WTC11 (cell line): ENCODE measurements around the gene PDIA6. TPM values are rescaled to one million over a fixed set of nuclear protein-coding genes. Genes with fewer than 3 reads are reported as not detected.
A peak's percentile ranks its signal among the peaks of the same experiment; 100 is the strongest.

Source experiments
- ARID4B ChIP-seq: sonication (generic); formaldehyde crosslinking; IDR thresholded peaks from 2 replicates; pipeline ENCODE4 v1.8.0; 2023; ENCODE audit warnings: missing genetic modification reagents, mild to moderate bottlenecking, borderline replicate concordance
- ATF1 ChIP-seq: sonication (generic); formaldehyde crosslinking; IDR thresholded peaks from 2 replicates; pipeline ENCODE4 v1.8.1; 2023; ENCODE audit warnings: mild to moderate bottlenecking, moderate library complexity, missing genetic modification reagents
- CREM ChIP-seq: sonication (generic); formaldehyde crosslinking; IDR thresholded peaks from 2 replicates; pipeline ENCODE4 v1.8.1; 2022; ENCODE audit warnings: mild to moderate bottlenecking, missing genetic modification reagents, moderate library complexity
- ELF4 ChIP-seq: sonication (generic); formaldehyde crosslinking; IDR thresholded peaks from 2 replicates; pipeline ENCODE4 v1.8.1; 2022; ENCODE audit warnings: low read depth, mild to moderate bottlenecking, moderate library complexity, missing genetic modification reagents
- FOXK1 ChIP-seq: sonication (generic); formaldehyde crosslinking; IDR thresholded peaks from 2 replicates; pipeline ENCODE4 v1.8.0; 2022; ENCODE audit warnings: mild to moderate bottlenecking, moderate library complexity, missing genetic modification reagents
- HMGXB4 ChIP-seq: sonication (generic); formaldehyde crosslinking; IDR thresholded peaks from 2 replicates; pipeline ENCODE4 v1.8.1; 2023; ENCODE audit warnings: mild to moderate bottlenecking, moderate library complexity, missing genetic modification reagents
- MAX ChIP-seq: sonication (generic); formaldehyde crosslinking; IDR thresholded peaks from 2 replicates; pipeline ENCODE4 v1.8.0; 2022; ENCODE audit warnings: mild to moderate bottlenecking, missing genetic modification reagents
- NFE2L1 ChIP-seq: sonication (generic); formaldehyde crosslinking; IDR thresholded peaks from 2 replicates; pipeline ENCODE4 v1.8.1; 2023; ENCODE audit warnings: missing genetic modification reagents
- NFYB ChIP-seq: sonication (generic); formaldehyde crosslinking; conservative IDR thresholded peaks from 2 replicates; pipeline ENCODE4 v1.8.0; 2022; ENCODE audit warnings: low read depth, missing genetic modification reagents
- OVOL2 ChIP-seq: fragments of 250-450 bp; sonication (Bioruptor Pico); IDR thresholded peaks from 2 replicates; pipeline ENCODE4 v1.9.0; 2021; ENCODE audit warnings: mild to moderate bottlenecking, borderline replicate concordance
- RORB ChIP-seq: fragments of 250-450 bp; sonication (Bioruptor Pico); IDR thresholded peaks from 2 replicates; pipeline ENCODE4 v1.9.0; 2021; ENCODE audit warnings: mild to moderate bottlenecking
- SMAD3 ChIP-seq: sonication (generic); formaldehyde crosslinking; IDR thresholded peaks from 2 replicates; pipeline ENCODE4 v1.8.0; 2022; ENCODE audit warnings: missing genetic modification reagents, mild to moderate bottlenecking, borderline replicate concordance
- SP1 ChIP-seq: sonication (generic); formaldehyde crosslinking; conservative IDR thresholded peaks from 2 replicates; pipeline ENCODE4 v1.8.1; 2022; ENCODE audit warnings: missing genetic modification reagents
- TEAD4 ChIP-seq: sonication (generic); formaldehyde crosslinking; IDR thresholded peaks from 2 replicates; pipeline ENCODE4 v1.8.0; 2022; ENCODE audit warnings: mild to moderate bottlenecking, missing genetic modification reagents
- TP53 ChIP-seq: sonication (generic); formaldehyde crosslinking; IDR thresholded peaks from 2 replicates; pipeline ENCODE4 v1.8.1; 2023; ENCODE audit warnings: mild to moderate bottlenecking, missing genetic modification reagents
- ZNF121 ChIP-seq: sonication (generic); formaldehyde crosslinking; IDR thresholded peaks from 2 replicates; pipeline ENCODE4 v1.8.0; 2023; ENCODE audit warnings: missing genetic modification reagents
- ZNF138 ChIP-seq: sonication (generic); formaldehyde crosslinking; conservative IDR thresholded peaks from 2 replicates; pipeline ENCODE4 v1.8.1; 2022; ENCODE audit warnings: mild to moderate bottlenecking, moderate library complexity, missing genetic modification reagents
- ZNF232 ChIP-seq: sonication (generic); formaldehyde crosslinking; IDR thresholded peaks from 2 replicates; pipeline ENCODE4 v1.8.0; 2022; ENCODE audit warnings: mild to moderate bottlenecking, missing genetic modification reagents
- ZNF281 ChIP-seq: sonication (generic); formaldehyde crosslinking; IDR thresholded peaks from 2 replicates; pipeline ENCODE4 v1.8.0; 2023; ENCODE audit warnings: mild to moderate bottlenecking, missing genetic modification reagents
- ZNF423 ChIP-seq: fragments of 250-450 bp; sonication (Bioruptor Pico); IDR thresholded peaks from 2 replicates; pipeline ENCODE4 v2.1.2; 2022; ENCODE audit warnings: mild to moderate bottlenecking, moderate library complexity
- ZNF425 ChIP-seq: fragments of 250-450 bp; sonication (Bioruptor Pico); conservative IDR thresholded peaks from 2 replicates; pipeline ENCODE4 v1.9.0; 2021; ENCODE audit warnings: mild to moderate bottlenecking
- ZNF532 ChIP-seq: fragments of 250-450 bp; sonication (Bioruptor Pico); IDR thresholded peaks from 2 replicates; pipeline ENCODE4 v1.9.0; 2021; ENCODE audit warnings: mild to moderate bottlenecking, borderline replicate concordance
- total RNA-seq: library from RNA; stranded (reverse); gene quantifications from 3 replicates; pipeline ENCODE4 v1.2.3, GENCODE V29; 2021

Gene PDIA6
- total RNA-seq, 1 experiment from 2014 or later, result 331 TPM

GRCh38 chr2:10812362-10813162 lies at the start of gene PDIA6 (continued):
- TF ChIP-seq ZNF281 (no peak), FOXK1 (CRISPR knock-in tag) (peak; percentile 43; the same call in 1 of the 2 replicates), SMAD3 (CRISPR knock-in tag) (no peak), CREM (CRISPR knock-in tag) (0 out of 2 replicates have a peak, but pooled peaks have one; percentile 35), ARID4B (CRISPR knock-in tag) (no peak; the same call in 1 of the 2 replicates), ZNF138 (CRISPR knock-in tag) (no peak), ZNF121 (CRISPR knock-in tag) (peak; percentile 76; the same call in 1 of the 2 replicates), SP1 (CRISPR knock-in tag) (peak; percentile 97), HMGXB4 (CRISPR knock-in tag) (no peak), ATF1 (CRISPR knock-in tag) (no peak), ZNF423 (CRISPR knock-in tag) (no peak), TP53 (CRISPR knock-in tag) (peak; percentile 77), RORB (CRISPR knock-in tag) (no peak), NFE2L1 (CRISPR knock-in tag) (no peak), ELF4 (CRISPR knock-in tag) (0 out of 2 replicates have a peak, but pooled peaks have one; percentile 14), ZNF532 (CRISPR knock-in tag) (no peak), ZNF232 (peak; percentile 33; the same call in 1 of the 2 replicates), ZNF425 (CRISPR knock-in tag) (no peak), MAX (CRISPR knock-in tag) (no peak; the same call in 1 of the 2 replicates), TEAD4 (CRISPR knock-in tag) (no peak), NFYB (peak; percentile 94), OVOL2 (CRISPR knock-in tag) (no peak)
